HCT116 (cell line): Measurements from ENCODE around the gene MAN2B1. TPM values are rescaled to one million over a fixed set of nuclear protein-coding genes. Genes with fewer than 3 reads are reported as not detected.

Experiments used
- ATAC-seq: fragments of 200-7000 bp; cut with Tn5 transposase; 2 replicates; pipeline ENCODE4 v1.9.1; 2020; ENCODE audit warnings: mild to moderate bottlenecking, moderate library complexity
- BruUV-seq: library from RNA; stranded (reverse); fragments of 400-500 nt; replicated peaks from 2 replicates; lab custom pipeline; 2021; lab: Mats Ljungman, UMichigan
- CTCF ChIA-PET: fragments of 300-600 bp; sonication (Branson Sonifier 250); formaldehyde crosslinking; loops from one replicate; lab custom pipeline; 2021; ENCODE audit warnings: antibody characterized with exemption; lab: Charles Lee
- POLR2A ChIA-PET: fragments of 300-600, 350-600 bp; sonication (Branson Sonifier 250); formaldehyde crosslinking; loops from one replicate; lab custom pipeline; 2021; ENCODE audit warnings: antibody characterized with exemption; lab: Charles Lee
- RAD21 ChIA-PET, 2 experiments: fragments of 300-600 bp; sonication (Branson Sonifier 250); formaldehyde crosslinking; loops; one replicate each; lab custom pipeline; 2023; ENCODE audit warnings: low total read pairs in 2 of 2; ENCODE audit not compliant: uncharacterized antibody in 2 of 2, unreplicated experiment in 2 of 2, low non-redundant PET in 1 of 2; lab: Charles Lee
- DNase-seq: peaks from one replicate; pipeline ENCODE4 v3.0.0-alpha.2; 2010; ENCODE audit warnings: low read depth, low spot score
- H2AFZ ChIP-seq: fragments of 200-600 bp; shearing (Covaris generic), sonication (generic); 2 replicates; pipeline ENCODE4 v1.6.1; 2017; ENCODE audit warnings: low read depth, mixed run types, mixed read lengths, antibody characterized with exemption, low read length; ENCODE audit not compliant: poor library complexity, severe bottlenecking
- H3K27ac ChIP-seq: 2 replicates; pipeline ENCODE4 v1.5.1; 2012; ENCODE audit warnings: low read depth, low read length
- H3K27me3 ChIP-seq: fragments of 200-600 bp; sonication (generic); 2 replicates; pipeline ENCODE4 v1.6.1; 2016; ENCODE audit warnings: mixed run types, low read length, mixed read lengths; ENCODE audit not compliant: insufficient read depth
- H3K36me3 ChIP-seq, 2 experiments: fragments of 200-500 bp in 1 of 2; fragments of 200-600 bp in 1 of 2; sonication (Bioruptor generic) in 1 of 2; sonication (generic) in 1 of 2; 2 replicates each; pipeline versions ENCODE4 v1.5.1 to v1.6.1; 2014 to 2016; ENCODE audit warnings: low read length in 2 of 2, inconsistent platforms in 1 of 2, mixed read lengths in 1 of 2, mixed run types in 1 of 2; ENCODE audit not compliant: insufficient read depth in 2 of 2, control insufficient read depth in 1 of 2
- H3K4me1 ChIP-seq, 2 experiments: fragments of 200-600 bp in 1 of 2; sonication (generic) in 1 of 2; 2 replicates each; pipeline versions ENCODE4 v1.5.1 to v1.6.1; 2012 to 2017; ENCODE audit warnings: low read length in 2 of 2, inconsistent platforms in 1 of 2, mild to moderate bottlenecking in 1 of 2, mixed read lengths in 1 of 2, mixed run types in 1 of 2, moderate library complexity in 1 of 2; ENCODE audit not compliant: insufficient read depth in 2 of 2, control insufficient read depth in 1 of 2
- H3K4me2 ChIP-seq: fragments of 200-600 bp; sonication (generic); 2 replicates; pipeline ENCODE4 v1.6.1; 2017; ENCODE audit warnings: mixed run types, low read length, mixed read lengths
- H3K4me3 ChIP-seq, 2 experiments: fragments of 200-600 bp in 1 of 2; sonication (generic) in 1 of 2; replicated peaks in 1 of 2; 2 replicates each; pipeline ENCODE4 v1.5.1; 2011 to 2016; ENCODE audit warnings: low read length in 2 of 2, control low read depth in 1 of 2, low read depth in 1 of 2, mild to moderate bottlenecking in 1 of 2, mixed read lengths in 1 of 2, mixed run types in 1 of 2
- H3K79me2 ChIP-seq: fragments of 200-600 bp; sonication (generic); 2 replicates; pipeline ENCODE4 v1.6.1; 2017; ENCODE audit warnings: mild to moderate bottlenecking, mixed run types, low read length, moderate library complexity, mixed read lengths; ENCODE audit not compliant: insufficient read depth
- H3K9ac ChIP-seq: fragments of 200-600 bp; sonication (generic); 2 replicates; pipeline ENCODE4 v1.6.1; 2016; ENCODE audit warnings: low read length, mixed read lengths
- H3K9me2 ChIP-seq: fragments of 200-600 bp; sonication (generic), shearing (Covaris generic); 2 replicates; pipeline ENCODE4 v1.6.1; 2017; ENCODE audit warnings: mixed run types, mild to moderate bottlenecking, moderate library complexity; ENCODE audit not compliant: insufficient read depth
- H3K9me3 ChIP-seq, 2 experiments: fragments of 200-500 bp in 1 of 2; fragments of 200-600 bp in 1 of 2; sonication (Bioruptor generic) in 1 of 2; sonication (generic) in 1 of 2; 2 replicates each; pipeline ENCODE4 v1.6.1; 2014 to 2017; ENCODE audit warnings: low read length in 2 of 2, mixed read lengths in 2 of 2, inconsistent platforms in 1 of 2, low read depth in 1 of 2, mild to moderate bottlenecking in 1 of 2, mixed run types in 1 of 2, moderate library complexity in 1 of 2; ENCODE audit not compliant: control insufficient read depth in 1 of 2, insufficient read depth in 1 of 2
- H4K20me1 ChIP-seq: fragments of 200-600 bp; sonication (generic), shearing (Covaris generic); 2 replicates; pipeline ENCODE4 v1.6.1; 2017; ENCODE audit warnings: mixed run types, mild to moderate bottlenecking, moderate library complexity; ENCODE audit not compliant: insufficient read depth
- CBX3 ChIP-seq: IDR thresholded peaks from 2 replicates; pipeline ENCODE4 v1.6.1; 2012; ENCODE audit warnings: low read depth
- EGR1 ChIP-seq: IDR thresholded peaks from 2 replicates; pipeline ENCODE4 v1.6.1; 2012; ENCODE audit warnings: low read depth
- EZH2phosphoT487 ChIP-seq: fragments of 200-600 bp; IDR thresholded peaks from 2 replicates; pipeline ENCODE4 v1.6.1; 2018; ENCODE audit warnings: antibody characterized with exemption, borderline replicate concordance
- JUND ChIP-seq: IDR thresholded peaks from 2 replicates; pipeline ENCODE4 v1.6.1; 2012
- POLR2AphosphoS5 ChIP-seq: IDR thresholded peaks from 2 replicates; pipeline ENCODE4 v1.6.1; 2011; ENCODE audit warnings: mild to moderate bottlenecking, low read depth, low read length, moderate library complexity
- RAD21 ChIP-seq: IDR thresholded peaks from 2 replicates; pipeline ENCODE4 v1.6.1; 2012; ENCODE audit warnings: low read depth, mild to moderate bottlenecking
- TCF7L2 ChIP-seq: IDR thresholded peaks from 2 replicates; pipeline ENCODE4 v1.7.0; 2011; ENCODE audit warnings: borderline replicate concordance, inconsistent platforms; ENCODE audit not compliant: insufficient read depth, insufficient read length; ENCODE audit errors: extremely low read depth
- intact Hi-C: fragments of 100-400 bp; cut with micrococcal nuclease; formaldehyde crosslinking; loops from 2 replicates; pipeline ENCODE4 v1.10.0; 2022
- total RNA-seq: library from RNA; stranded (reverse); gene quantifications from one replicate; pipeline ENCODE4 v1.2.1, GENCODE V29; 2021; ENCODE audit not compliant: unreplicated experiment
- TF ChIP-seq, protein P1 (sequence below): IDR thresholded peaks from 2 replicates; pipeline ENCODE4 v1.6.1; 2012; ENCODE audit warnings: low read depth
- TF ChIP-seq, protein P2 (sequence below): IDR thresholded peaks from 2 replicates; pipeline ENCODE4 v1.6.1; 2012

The MAN2B1 gene
- total RNA-seq, 1 experiment from 2014 or later: 48.3 TPM

DNA sequence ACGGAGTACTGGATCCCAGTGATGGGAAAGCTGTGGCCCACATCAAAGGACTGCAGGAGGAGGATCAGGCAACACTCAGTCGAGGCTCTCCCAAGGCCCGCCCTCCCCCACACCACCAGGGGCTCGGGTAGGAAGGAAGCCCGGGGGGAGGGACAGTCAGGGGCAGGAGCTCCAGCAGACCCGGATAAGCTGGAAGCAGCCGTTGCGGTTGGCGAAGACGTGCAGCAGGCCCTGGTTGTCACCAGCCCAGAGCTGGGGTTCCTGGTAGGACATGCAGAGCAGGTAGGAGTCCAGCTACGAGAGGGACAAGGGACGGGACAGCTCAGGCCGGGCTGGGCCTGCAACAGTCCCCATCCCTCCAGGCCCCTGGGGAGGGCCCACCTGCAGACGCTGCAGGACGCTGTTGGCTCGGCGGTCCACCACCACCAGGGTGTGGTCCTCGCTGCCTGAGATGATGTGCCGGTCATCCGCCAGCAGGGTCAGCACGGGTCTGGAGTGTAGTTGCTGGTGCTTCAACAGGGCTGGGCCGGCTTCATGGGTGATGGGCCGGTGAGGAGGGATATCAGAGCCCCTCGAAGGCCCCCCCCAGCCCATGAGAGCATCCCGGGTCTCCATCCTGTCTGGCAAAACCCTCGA lies 23.2 kb upstream of the MAN2B1 start (continued):
- TF ChIP-seq, protein P1, sequence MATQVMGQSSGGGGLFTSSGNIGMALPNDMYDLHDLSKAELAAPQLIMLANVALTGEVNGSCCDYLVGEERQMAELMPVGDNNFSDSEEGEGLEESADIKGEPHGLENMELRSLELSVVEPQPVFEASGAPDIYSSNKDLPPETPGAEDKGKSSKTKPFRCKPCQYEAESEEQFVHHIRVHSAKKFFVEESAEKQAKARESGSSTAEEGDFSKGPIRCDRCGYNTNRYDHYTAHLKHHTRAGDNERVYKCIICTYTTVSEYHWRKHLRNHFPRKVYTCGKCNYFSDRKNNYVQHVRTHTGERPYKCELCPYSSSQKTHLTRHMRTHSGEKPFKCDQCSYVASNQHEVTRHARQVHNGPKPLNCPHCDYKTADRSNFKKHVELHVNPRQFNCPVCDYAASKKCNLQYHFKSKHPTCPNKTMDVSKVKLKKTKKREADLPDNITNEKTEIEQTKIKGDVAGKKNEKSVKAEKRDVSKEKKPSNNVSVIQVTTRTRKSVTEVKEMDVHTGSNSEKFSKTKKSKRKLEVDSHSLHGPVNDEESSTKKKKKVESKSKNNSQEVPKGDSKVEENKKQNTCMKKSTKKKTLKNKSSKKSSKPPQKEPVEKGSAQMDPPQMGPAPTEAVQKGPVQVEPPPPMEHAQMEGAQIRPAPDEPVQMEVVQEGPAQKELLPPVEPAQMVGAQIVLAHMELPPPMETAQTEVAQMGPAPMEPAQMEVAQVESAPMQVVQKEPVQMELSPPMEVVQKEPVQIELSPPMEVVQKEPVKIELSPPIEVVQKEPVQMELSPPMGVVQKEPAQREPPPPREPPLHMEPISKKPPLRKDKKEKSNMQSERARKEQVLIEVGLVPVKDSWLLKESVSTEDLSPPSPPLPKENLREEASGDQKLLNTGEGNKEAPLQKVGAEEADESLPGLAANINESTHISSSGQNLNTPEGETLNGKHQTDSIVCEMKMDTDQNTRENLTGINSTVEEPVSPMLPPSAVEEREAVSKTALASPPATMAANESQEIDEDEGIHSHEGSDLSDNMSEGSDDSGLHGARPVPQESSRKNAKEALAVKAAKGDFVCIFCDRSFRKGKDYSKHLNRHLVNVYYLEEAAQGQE: no peak

DNA sequence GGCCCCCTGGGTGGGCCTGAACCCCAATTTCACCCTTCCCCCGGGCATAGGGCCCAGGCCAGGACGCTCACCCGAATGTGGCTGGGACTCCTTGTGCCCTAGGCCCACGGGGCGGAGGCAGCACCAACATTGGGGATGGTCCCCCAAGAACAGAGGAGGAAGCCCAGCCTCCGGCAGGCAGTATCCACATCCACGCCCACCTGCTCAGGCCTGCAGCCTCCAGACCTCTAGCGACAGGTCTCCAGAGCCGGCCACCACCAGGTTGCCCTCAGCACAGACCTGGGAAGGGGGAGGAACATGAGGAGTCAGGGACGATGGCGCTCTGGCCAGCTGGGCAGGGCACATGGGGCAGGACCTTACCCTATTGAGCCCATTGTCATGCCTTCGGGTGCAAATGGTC lies 22.5 kb upstream of the MAN2B1 start:
- Histone ChIP-seq H3K79me2 (no peaks in the 10 kb centered on the region), H3K4me1 (no peaks in the 10 kb centered on the region), H3K9ac (no peak overlapping the region), H3K4me2 (no peak overlapping the region), H3K9me2 (no peaks in the 10 kb centered on the region), H3K36me3 (no peaks in the 10 kb centered on the region; a peak in 1 of 4 replicates), H3K27me3 (no peaks in the 10 kb centered on the region), H3K4me3 (no peak overlapping the region), H2AFZ (no peak overlapping the region), H3K9me3 (no peaks in the 10 kb centered on the region), H3K27ac (no peak overlapping the region), H4K20me1 (no peaks in the 10 kb centered on the region)
- intact Hi-C loops: no loop called here
- ChIA-PET CTCF (no interaction called here), POLR2A (no interaction called here), RAD21 (no interaction called here)
- no peak for DNase-seq
- no TSS peak for BruUV-seq
- no peak for TF ChIP-seq EGR1
- no peak for TF ChIP-seq TCF7L2
- TF ChIP-seq POLR2AphosphoS5: no peak
- TF ChIP-seq EZH2phosphoT487: no peak
- TF ChIP-seq, protein P1: no peak
- no peak for TF ChIP-seq JUND
- TF ChIP-seq RAD21: no peak
- TF ChIP-seq, protein P2, sequence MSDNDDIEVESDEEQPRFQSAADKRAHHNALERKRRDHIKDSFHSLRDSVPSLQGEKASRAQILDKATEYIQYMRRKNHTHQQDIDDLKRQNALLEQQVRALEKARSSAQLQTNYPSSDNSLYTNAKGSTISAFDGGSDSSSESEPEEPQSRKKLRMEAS: no peak
- no peak for TF ChIP-seq CBX3
- no peak for ATAC-seq
